ENCODE data around the gene COMMD7.

COMMD7 gene

DNA sequence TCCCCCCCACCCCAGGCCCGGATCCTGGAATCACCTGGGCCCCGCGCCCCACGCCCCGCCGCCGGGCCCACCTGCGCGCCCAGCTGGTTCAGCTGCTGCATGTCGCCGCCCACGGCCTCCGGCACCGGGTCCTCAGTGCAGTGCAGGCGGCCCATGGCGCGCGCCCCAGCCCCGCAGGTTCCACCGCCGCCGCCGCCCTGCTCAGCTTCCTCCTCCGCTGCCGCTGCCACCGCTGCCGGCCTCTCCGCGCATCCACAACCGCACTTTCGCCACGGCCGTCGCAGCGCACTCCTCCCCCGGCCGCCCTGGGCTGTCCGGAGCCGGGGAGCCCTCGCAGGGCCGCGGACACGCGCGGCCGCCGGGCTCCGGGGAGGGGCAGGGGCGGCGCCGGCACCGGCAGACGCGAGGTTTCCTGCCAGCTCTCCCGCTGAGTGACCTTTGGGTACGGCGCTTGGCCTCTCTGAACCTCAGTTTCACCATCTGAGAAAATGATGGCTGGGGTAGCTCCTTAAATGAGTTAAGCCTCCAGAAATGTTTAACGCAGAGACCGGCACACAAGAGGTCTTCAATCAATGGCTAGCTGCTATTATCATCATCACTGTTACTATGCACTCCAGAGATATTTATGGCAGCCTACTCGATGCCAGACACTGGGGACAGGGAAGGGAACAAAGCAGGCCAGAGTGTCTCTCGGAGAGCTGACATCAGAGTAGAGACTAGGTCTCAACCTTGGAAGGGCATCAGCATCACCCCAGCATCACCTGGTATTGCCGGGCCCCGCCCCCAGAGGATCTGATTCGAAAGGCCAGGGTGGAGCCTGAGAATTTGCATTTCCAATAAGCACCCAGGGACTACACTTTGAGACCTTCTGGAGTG lies at the start of gene COMMD7:
Gene COMMD7, minus strand, starts transcription at position 231 of the 876 bp plus-strand sequence. Its CDS starts 76 bp downstream, at position 155.
- no peak for DNase-seq (ENCODE audit: low read depth)

GRCh38 chr20:32792731-32793458 lies 49.6 kb upstream of the COMMD7 start:
- DNase-seq (ENCODE audit: low read depth): no peak

DNA sequence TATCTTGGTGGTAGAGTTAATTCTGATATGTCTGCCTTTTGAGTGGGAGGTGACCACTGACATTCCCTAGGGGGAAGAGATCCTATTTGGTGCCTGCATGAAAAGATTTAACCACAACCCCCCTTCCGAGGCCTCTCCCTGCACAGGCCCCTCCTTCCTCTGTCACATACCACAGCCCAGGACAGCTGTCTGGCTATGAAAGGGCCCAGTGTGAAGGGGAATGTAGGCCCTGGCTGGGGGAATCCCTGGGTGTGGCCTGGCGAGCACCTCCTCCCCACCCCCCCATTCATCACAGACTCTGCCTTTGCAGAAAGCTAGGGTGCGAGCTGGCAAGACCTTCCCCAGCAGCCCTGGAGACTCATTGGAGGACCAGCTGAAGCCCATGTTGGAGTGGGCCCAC lies 49.0 kb upstream of the COMMD7 start:
- peak; percentile 6 for DNase-seq (ENCODE audit: low read depth)

DNA sequence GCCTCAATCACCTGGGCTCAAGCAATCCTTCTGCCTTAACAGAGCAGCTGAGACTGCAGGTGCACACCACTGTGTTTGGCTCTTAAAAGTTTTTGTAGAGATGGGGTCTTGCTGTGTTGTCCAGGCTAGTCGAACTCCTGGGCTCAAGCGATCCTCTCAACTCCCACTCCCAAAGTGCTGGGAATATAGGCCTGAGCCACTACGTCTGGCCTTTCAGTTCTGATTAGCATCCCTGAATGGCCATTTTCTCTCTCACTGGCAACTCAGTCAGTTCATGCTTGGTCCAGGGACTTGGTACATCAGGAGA lies 47.4 kb upstream of the COMMD7 start:
- DNase-seq (ENCODE audit: low read depth): no peak

- peak; percentile 36 for DNase-seq (ENCODE audit: low read depth)
Measured at GRCh38 chr20:32789896-32790750, 46.9 kb upstream of the COMMD7 start.

GRCh38 chr20:32787168-32787567 lies 43.9 kb upstream of the COMMD7 start:
- no peak for DNase-seq (ENCODE audit: low read depth)

DNA sequence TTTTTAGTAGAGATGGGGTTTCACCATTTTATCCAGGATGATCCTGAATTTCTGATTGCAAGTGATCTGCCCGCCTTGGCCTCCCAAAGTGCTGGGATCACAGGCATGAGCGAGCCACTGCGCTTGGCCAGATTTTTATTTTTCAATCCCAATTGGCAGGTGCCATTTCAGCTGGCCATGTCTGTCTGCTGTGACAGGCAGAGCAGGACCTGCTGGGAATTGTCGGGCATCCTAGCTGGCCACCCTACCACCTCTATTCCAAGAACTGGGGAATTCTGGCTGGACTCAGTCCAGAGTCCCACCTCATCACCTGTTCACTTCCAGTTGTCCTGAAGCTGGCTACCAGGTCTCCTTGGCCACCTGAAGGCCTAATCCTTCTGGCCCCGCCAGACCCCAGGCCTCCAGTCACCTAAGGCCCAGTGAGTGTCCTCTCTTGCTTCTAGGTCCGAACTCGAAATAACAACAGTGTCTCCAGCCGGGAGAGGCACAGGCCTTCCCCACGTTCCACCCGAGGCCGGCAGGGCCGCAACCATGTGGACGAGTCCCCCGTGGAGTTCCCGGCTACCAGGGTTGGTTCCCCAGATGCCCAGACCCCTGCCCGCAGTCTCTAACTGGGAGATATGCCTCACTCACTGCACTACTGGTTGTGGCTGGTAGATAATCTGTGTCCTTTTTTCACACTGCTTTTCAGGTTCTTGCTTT lies 42.9 kb upstream of the COMMD7 start:
- DNase-seq (ENCODE audit: low read depth): no peak

GRCh38 chr20:32784369-32785080 lies 41.3 kb upstream of the COMMD7 start:
- DNase-seq (ENCODE audit: low read depth): no peak

- no peak for DNase-seq (ENCODE audit: low read depth)
Measured at GRCh38 chr20:32780749-32781655, 37.7 kb upstream of the COMMD7 start.

DNA sequence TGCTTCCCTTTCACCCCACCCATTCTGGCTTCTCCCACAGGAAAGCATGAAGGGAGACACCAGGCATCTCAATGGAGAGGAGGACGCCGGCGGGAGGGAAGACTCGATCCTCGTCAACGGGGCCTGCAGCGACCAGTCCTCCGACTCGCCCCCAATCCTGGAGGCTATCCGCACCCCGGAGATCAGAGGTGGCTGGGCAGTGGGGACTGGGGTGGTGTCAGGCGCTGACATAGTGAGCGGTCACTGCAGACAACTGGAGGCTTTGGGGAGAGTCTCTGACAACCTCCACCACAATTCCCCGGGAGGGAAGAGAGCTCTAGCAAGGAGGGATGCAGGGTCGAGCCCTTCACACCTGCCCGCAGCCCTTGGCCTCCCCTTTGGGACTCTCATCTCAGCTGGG lies 37.0 kb upstream of the COMMD7 start:
- no peak for DNase-seq (ENCODE audit: low read depth)

DNA sequence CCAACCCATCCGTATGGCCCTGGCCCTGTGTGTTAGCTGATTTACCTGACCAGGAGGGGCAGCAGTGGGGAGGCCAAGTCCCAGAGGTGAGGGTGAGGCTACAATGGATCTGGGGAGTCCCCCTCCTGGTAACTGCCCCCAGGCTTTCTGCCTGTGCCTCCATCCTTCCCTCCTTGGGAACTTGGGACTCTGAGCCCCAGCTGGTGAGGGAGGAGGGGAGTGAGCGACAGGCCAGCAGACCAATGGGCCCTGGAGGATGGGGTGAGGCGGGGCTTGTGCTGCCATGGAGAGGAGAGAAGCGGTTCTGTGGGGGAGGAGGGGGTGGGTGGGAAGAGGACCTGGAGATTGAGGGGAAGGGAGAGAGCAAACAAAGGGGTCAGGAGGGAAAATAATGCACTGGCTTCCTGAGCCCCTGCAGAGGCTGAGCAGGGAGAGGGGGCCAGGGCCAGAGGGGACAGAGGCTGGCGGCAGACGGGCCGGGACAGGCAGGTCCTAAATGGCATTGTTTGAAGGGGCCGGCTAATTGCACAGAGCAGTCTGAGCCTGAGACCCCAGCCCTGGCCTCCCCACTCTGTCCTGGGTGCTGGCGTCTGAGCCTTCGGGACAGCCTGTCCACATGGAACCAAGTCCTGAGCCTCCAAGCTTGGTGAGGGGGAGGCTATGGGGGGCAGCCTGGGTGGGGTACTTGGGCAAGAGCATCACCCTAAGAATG lies 36.4 kb upstream of the COMMD7 start:
- no peak for DNase-seq (ENCODE audit: low read depth)

- no peak for DNase-seq (ENCODE audit: low read depth)
Measured at GRCh38 chr20:32777177-32777956, 34.1 kb upstream of the COMMD7 start.

DNA sequence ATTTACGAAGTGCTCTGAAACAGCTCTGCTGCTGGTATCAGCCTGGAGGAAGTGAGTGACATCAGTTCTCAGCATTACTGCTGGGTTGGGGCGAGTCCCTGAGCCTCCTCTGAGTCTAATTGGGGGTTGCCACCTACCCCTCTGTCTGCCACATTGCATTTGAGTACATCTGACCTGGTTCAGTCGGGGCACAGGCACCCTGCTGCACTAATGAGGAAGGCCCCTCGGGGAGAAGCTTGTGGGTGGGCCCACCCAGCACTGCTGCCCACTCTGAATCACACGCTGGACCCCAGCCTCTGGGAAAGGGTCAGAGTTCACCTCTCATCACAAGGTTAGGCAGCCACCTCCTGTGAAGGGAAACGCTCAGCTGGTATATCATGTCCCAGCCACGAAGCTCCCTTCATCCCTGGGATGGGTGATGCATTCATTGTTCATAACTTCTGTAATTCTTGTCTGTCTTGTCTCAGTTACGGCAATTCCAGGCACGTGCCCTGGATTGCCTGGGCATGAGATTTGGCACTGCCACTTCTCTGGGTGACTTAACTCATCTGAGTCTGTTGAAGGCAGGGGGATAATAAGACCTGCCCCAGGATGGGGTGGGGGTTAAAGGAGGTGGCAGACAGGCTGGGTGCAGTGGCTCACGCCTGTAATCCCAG lies 32.2 kb upstream of the COMMD7 start:
- no peak for DNase-seq (ENCODE audit: low read depth)

DNA sequence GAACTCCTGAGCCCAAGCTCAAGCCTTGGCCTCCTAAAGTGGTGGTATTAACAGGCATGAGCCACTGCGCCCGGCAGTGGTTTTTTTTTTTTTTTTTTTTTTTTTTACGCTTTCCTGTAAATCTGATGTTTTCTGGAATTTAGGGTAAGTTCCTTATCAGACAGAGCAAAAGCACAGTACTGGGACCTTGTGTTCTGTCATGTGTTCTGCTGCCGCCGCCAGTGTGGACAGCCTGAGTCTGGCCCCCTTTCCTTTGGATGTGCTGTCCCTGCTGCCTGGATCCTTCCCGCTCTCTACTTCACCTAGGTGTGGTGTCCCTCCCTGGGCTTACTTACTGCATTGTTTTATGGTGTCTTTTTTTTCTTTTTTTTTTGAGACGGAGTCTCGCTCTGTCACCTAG lies 30.6 kb upstream of the COMMD7 start:
- no peak for DNase-seq (ENCODE audit: low read depth)

DNA sequence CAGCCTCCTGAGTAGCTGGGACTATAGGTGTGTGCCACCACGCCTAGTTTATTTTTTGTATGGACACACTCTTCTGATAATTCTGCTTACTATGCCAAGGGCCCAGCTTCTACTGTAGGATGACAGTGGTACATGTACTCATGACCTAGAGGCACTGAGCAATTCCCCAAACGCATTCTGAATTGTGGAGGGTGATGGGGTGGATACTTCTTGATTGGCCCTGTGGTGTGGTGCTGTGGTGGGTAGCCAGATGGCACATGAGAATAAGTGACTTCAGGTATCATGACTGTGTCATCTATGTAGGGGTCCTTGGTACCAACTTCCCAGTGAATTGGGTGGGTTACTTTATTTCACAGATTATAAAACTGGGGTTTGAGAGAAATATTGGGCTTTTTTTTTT lies 30.0 kb upstream of the COMMD7 start:
- no peak for DNase-seq (ENCODE audit: low read depth)

DNA sequence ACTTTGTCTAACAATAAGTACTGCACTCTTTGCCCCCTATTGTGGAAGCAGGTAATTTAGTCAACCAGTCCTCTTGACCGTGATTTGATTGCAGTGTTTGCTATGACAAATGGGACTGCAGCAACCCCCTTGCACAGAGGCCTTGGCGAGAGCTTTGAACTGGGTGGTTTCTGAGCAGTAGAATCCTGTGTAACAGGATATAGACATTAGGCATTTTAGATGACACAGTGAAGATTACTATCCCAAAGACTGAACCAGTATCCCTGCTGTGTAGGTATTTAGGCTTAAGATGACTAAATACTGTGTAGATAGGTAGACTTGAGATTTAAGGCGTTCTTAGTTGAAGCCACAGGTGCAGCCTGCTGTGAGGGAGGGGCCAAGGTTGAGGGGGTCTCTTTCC lies 28.8 kb upstream of the COMMD7 start:
- no peak for DNase-seq (ENCODE audit: low read depth)

DNA sequence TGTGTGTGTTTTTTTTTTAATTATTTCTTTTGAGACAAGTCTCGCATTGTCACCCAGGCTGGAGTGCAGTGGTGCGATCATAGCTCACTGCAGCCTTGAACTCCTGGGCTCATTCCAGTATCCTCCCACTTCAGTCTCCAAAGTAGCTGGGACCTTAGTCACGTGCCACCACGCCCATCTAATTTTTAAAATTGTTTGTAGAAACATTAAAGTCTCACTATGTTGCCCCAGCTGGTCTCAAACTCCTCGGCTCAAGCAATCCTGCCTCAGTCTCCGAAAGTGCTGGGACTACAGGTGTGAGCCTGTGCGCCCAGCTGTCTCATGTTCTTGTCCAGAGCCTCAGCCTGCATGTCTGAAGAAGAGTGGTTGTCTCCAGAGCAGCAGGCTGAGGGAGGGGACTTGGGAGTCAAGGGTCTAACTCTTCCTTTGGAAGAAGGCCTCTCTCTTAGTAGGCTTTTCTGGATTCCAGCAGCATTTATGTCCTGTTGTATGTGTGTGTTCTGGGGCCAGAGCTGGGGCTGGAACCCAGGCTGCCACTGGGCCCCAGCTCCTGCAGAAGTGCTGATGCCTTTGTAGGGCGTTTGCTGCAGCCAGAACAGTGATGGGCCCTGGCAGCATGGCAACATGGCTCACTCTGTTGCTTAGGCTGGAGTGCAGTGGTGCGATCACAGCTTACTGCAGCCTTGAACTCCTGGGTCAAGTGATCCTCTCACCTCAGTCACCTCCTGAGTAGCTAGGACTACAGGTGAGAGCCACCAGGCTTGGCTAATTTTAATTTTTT lies 24.3 kb upstream of the COMMD7 start:
- DNase-seq (ENCODE audit: low read depth): no peak

Measured in non-pigmented ciliary epithelial cell (primary cell).